GM18520 (cell line): ENCODE results near the gene CEP135.
A peak's percentile ranks its signal among the peaks of the same experiment; 100 is the strongest.
"Not testable (repeated sequence)": the region's sequence is repeated elsewhere in the genome, so short reads cannot be mapped to it uniquely, and the experiment has no call there.

Source experiments
- ATAC-seq: cut with Tn5 transposase; IDR thresholded peaks from one replicate; pipeline ENCODE4 v1.9.1; 2021; ENCODE audit not compliant: unreplicated experiment

Gene CEP135

DNA sequence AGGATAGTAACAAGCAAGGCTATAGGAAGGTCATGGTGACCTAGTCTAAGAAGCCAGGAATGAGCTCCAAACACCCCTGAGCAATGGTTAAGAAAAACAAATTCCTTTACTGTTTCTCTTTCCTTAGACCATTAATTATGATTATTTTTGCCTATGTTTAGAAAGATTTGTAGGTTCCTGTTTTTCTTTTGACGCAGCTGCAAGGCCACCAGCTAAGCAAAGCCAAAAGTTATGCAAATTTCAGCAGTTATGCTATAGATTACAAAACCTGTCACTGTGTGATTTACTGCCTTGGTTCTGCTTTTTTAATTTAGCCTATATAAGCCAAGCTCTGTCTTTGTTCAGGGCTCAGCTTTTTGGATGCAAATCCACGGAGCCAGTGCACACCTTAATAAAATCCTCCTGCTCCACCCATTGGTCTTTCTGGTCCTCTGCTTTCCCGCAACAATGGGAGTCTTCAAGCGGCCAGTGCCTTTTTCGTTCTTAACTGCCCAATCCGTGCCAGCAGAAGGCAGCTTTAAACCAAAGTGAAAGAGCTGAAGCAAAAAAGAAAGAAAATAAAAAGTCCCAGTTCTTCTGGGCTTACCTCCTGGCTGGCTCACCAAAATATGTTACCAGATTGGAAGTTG lies 1.4 kb upstream of the CEP135 start:
- peak; percentile 25 for ATAC-seq

DNA sequence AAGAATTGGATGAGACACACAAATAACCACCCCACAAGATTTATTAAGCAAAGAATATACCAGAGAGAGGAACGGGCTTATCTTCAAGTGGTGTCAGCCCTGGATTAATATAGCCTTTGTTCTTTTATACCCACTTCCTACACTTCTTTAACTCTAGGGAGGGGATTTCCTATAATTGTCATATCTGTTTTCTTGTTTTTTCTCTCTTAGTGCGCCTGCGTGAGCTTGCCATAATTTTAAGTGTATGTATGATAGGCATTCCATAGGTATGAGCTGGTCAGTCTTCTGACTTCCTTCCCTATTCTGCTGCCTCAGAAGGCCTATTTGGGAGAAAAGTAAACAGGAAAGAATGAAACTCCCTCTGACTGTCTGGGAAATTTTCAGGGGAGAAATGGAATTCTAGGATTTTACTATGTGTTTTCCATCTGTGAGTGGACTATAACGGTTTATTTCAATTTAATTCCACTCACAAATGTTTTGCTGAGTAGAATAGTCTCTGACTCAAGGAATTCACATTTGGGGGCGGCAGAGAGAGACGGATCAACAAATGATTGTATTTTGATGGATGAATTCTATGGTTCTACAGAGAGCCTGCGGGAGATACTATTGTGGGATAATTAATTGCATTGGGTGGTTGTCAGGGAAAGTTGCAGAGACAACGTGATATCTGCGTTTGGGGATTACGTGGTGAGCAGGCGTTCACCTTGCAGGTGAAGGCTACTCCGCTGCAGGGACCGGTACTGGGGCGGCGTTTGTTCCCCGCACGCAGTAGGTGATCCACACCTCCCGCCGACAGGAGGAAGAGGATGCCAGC lies 626 bp upstream of the CEP135 start:
- ATAC-seq: peak; percentile 16

DNA sequence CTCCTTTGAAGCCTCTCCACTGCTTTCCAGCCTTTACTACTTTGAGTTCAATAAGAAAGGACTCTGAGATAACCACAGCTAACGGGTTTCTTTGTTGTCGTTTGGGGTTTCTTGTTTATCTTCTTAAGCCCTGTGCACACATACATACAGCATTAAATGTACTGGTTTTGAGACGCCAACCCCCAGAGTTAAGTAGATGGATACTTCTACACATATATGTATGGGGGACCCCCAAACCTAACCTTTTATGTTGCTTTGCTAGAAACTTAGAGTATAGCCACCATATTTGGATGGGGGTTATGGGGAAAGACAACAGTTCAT lies 697 bp downstream of the CEP135 start:
- ATAC-seq: no peak

DNA sequence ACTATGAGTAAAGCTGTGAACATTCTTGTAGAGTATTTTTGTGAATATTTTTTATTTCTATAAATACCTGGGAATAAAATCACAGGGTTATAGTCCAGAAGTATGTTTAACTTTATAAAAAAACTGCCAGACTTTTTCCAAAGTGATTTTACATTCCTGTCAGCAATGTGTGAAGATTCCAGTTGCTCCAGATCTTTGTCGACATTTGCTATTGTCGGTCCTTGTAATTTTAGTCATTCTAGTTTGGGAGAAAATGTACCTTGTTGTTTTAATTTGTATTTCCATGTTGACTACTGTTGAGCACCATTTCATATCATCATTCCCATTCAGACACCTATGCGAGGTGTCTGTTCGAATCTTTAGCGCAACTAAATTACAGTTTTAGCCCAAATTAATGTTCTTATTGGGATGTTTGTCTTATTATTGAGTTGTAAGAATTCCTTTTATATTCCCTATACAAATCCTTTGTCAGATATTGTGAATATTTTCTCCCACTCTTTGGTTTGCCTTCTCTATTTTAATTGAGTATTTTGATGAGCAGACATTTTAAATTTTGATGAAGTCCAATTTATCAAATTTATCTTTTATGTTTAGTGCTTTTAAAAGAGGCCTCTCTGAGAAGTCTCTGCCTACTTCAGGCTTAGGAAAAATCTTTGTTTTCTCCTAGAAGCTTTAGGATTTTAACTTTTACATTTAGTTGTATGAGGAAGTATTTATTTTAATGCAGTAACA lies 2.6 kb downstream of the CEP135 start:
- ATAC-seq: no peak

DNA sequence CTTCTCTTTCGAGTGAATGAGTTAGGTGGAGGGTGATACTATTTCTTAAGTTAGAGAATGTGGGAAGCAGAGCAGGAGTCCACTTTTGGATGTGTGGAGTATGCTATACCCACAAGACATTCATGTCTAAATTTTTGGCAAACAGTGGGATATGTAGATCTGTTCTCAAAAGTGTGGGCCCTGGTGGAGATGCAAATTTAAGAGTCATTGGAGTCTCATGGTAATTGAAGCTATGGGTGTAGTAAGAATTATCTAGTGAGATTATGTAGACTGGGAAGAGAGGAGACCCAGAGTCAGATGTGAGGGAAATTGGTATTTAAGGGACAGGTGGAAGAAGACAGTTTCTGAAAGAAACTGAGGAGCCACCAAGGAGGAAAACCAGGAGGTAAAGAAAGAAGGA lies 7.0 kb downstream of the CEP135 start:
- ATAC-seq: no peak

DNA sequence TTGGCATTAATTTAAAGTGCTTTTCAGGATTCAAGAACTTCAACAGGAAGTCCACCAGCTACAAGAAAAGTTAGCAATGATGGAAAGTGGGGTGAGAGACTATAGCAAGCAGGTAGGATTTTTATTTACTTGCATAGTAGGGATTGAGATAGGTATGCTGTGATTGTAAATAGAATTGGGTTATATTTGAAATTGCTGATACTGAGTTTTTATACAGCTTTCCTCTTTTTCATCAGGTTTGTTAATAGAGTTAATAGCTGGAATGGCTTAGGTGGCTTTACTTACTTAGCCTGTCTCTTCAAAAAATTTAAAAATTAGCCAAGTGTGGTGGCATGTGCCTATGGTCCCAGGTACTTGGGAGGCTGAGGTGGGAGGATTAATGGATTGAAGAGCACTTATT lies 10.9 kb downstream of the CEP135 start:
- ATAC-seq: no peak

DNA sequence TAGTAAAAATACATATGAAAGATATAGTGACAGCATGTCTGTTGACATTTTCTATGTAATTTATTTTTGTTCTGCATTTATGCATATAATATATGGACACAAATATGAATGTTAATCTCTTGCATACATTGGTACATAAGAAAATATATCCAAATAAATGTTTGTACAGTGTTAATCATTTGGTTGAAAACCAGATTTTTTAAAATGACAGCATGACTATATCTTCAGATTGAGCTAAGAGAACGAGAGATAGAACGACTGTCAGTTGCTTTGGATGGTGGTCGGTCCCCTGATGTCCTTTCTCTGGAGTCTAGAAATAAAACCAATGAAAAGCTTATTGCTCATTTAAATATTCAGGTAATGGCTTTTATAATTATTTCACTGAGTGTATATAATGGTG lies 15.3 kb downstream of the CEP135 start:
- no peak for ATAC-seq

DNA sequence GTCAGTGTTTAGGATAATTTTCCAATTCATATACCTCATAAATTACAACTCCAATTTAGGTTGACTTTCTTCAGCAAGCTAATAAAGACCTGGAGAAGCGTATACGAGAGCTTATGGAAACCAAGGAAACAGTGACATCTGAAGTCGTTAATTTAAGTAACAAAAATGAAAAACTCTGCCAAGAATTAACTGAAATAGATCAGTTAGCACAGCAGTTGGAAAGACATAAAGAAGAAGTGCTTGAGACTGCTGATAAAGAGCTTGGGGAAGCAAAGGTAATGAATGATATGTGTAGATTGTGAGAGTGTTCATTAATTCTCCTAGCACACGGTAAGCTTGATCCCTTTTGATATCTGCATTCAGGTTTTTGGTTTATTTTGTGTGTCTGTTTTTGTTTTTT lies 16.8 kb downstream of the CEP135 start:
- ATAC-seq: no peak

DNA sequence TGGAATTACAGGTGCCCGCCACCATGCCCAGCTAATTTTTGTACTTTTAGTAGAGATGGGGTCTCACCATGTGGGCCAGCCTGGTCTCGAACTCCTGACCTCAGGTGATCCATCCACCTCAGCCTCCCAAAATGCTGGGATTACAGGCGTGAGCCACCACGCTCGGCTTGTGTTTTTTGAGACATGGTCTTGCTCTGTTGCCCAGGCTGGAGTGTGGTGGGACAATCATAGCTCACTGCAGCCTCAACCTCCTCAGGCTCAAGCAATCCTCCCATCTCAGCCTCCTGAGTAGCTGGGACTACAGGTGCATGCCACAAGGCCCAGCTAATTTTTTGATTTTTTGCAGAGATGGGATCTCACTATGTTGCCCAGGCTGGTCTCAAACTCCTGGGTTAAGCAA lies 17.6 kb downstream of the CEP135 start:
- ATAC-seq: not testable (repeated sequence)

DNA sequence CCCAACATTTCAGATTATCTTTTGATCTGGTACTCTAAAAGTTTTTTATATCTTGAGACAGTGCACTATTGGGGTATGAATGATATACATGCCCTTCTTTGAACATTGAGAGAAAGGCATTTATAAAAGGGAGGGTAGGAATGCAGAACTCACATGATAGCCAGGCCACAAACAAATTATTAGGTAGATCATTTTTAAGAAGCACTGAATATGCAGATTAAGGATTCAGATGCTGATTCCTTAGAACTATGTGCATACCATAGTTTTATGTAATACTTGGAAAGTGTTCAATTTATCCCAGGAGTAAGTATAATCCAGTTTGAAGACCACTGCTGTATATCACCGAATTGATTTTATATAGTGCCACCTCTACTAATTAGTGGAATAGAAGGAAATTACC lies 18.6 kb downstream of the CEP135 start:
- ATAC-seq: no peak

DNA sequence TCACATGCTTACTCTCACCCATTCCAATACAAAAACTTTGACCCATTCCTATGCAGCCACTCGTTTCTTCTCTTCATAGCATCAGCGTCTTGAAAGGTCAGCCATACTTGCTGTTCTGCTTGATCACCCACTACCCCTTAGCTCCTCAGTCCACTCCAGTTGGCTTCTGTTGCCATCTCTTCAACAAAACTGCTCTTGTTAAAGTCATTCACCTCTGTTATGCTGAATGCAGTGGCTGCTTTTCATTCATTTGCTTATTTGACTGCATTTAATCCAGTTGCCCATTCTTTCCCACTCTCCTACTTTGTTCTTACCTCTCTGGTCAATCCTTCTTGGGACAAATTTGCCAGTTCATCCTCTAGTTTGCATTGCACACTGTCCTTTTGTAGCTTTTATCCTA lies 24.9 kb downstream of the CEP135 start:
- ATAC-seq: no peak

DNA sequence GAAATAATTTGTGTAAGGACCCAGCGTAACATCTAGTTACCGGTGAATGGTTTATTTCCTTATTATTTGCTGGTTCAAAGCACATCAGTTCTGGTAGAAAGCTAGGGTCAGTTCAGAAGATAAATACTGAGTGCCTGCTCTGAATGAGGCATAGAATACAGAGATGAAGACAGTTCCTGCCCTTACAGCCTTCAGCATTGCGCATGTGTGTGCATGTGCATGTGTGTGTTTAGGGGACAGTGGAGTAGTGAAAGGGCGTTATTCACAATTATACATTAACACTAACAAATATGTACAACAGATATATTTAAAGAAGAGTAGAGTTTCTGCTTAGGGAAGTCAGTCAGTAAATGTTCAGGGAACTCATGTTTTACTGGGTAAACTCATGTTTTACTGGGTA lies 29.1 kb downstream of the CEP135 start:
- no peak for ATAC-seq

DNA sequence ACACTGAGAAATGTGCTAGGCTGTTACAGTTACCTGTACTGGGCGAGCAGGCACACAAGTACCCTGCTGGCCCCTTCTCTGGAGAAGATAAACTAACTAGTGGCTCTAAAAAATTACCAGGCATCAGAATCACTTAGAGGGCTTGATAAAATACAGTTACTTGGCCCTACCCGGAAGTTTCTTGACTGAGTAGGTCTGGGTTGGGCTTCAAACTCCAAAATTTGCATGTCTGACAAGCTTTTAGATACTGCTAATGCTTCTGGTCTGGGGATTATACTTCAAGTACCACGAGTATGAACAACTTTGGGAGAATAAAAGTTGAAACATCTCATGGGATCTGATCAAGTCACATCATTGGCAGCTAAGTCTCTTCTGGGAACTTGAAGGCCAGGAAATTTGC lies 30.8 kb downstream of the CEP135 start:
- no peak for ATAC-seq

DNA sequence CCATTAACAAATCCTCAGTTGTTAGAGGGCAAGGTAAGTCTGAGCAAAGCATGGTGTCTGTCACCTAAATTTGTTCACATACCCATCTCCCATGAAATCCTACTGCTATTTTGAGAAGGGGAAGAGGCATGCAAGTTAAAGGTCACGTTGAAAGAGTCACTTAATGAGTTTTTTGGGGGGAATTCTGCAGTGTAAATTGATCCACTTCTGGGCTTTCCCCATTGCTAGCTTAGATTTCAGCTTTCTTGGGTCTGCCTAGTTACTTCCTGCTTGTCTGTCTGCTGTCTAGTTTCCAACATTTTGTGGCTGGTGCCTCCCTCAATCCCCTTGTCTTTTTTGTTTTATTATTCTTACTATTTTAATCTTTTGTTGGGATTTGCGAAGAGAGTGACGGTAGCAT lies 32.0 kb downstream of the CEP135 start:
- peak; percentile 41 for ATAC-seq

DNA sequence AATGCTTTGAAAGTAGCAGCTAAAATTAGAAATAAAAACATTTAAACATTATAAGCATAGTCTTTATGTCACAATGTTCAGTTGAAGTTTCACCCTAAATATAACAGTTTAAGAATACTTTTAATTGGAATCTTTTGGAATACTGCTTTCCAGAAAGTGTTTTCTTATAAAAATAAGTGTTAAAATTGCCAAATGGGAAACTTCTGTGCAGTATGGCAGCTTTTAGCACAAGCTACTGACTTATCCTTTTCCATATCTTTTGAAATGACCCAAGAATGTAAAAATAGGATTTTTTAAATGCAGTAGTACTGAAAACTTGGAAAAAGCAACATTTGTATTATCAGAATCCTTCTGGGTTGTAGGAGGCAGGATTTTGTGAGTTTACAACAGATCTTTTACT lies 34.2 kb downstream of the CEP135 start:
- no peak for ATAC-seq

DNA sequence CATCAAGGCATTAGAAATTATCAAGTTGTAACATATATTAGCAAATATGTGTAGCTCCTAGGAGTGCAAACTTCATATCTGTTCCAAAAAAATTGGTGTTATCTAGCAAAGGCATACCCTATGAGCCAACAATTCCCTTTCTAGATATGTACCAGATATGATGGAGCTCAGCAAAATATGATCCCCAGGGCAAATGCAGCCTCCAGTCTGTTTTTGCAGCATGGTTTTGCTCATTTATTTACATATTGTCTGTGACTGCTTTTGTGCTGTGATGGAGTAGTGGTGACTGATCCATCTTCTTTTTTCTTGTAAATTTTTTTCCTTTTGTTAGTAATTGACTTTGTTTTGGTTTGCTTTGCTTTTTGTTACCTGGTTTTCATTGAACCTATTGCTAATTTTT lies 41.0 kb downstream of the CEP135 start:
- no peak for ATAC-seq

DNA sequence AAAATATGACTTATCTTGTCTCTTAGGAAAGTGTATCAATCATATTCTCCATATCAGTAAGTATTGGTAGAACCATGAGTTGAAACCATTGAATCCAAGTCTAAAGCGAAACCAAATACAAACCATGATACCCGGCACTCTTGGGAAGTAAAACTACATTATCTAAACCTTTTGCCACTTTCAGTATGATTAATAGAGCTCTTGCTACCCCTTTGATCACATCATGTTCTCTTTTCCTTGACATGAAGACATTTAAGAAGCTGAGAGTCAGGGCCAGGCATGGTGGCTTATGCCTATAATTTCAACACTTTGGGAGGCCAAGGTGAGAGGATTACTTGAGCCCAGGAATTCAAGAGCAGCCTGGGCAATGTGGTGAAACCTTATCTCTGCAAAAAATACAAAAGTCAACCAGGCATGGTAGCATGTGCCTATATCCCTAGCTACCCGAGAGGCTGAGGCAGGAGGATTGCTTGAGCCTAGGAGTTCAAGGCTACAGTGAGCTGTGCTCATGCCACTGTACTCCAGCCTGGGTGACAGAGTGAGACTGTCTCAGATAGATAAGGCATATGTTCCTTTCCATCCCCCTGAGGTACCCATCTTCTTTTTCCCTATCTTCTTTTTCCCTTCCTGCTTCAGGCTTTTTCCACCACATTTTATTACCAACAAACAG lies 45.4 kb downstream of the CEP135 start:
- ATAC-seq: peak; percentile 61

DNA sequence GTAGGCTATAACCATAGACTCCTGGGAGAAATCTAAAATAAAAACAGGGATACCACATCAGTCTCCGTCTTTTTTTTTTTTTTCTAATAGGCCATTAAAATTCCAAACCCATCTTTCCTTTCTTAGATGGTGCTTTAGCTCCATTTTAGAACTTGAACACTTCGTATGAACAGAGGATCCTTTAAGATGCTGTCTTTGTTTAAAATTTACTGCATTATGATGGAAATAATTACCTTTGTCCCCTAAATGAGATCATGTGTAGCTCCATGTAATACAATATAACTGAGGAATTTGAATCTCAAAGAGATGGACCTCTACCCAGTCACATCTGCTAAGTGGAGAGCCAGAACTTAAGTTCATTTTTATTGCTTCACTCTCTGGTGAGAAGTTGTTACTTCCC lies 47.9 kb downstream of the CEP135 start:
- no peak for ATAC-seq

DNA sequence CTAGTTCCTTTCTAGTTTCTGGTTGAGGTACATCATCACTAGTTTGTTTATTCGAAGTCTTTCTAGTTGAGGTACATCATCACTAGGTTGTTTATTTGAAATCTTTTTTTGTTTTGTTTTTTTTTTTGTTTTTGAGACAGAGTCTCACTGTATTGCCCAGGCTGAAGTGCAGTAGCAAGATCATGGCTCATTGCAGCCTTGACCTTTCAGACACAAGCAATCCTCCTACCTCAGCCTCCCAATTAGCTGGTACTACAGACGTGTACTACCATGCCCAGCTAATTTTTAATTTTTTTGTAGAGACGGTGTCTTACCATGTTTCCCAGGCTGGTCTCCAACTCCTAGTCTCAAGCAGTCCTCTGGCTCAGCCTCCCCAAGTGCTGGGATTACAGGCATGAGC lies 54.9 kb downstream of the CEP135 start:
- ATAC-seq: no peak

DNA sequence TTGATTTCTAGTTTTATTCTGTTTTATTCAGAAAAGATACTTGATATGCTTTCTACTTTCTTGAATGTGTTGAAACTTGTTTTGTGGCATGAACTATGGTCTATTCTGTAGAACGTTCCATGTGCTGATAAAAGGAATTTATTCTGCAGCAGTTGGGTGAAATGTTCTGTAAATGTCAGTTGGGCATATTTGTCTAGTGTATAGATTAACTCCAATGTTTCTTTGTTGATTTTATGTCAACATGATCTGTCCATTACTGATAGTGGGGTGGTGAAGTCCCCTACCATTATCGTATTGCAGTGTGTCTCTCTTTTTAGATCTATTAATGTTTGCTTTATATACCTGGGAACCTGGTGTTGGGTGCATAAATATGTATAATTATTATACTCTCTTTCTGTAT lies 55.5 kb downstream of the CEP135 start:
- ATAC-seq: no peak

DNA sequence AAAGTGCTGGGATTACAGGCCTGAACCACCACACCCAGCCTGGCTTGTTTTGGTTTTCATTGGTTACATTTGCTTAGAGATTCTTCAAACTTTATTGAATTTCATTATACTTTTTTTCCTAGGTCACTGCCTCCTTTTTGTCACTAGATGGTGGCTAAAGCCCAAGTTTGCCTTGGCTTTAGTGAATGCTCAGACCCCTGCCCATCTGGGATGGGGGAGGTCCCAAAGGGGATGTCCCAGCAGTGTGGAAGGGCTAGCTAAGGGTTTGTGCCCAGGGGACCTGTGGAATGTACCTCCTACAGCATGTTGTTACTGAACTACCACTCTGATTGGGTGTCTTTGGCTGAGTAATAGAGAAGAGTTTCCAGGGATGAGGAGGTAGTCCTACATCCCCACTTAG lies 58.4 kb downstream of the CEP135 start:
- ATAC-seq: no peak

DNA sequence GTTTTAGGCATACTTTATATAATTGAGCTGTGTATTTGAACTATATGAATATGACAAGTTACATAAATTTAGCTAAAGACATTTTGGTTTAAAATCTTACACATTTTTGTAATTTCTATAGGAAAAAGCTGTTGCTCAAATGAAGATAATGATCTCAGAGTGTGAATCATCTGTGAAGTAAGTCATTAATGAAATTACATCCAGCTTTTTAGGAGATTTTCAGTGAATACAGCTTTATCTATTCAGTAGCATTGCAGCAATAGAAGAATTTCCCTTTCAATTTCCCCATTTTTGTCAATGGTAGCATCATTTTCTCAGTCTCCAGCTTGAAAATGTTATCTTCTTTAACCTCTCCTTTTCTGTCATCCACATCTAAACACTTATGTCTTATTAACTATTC lies 59.5 kb downstream of the CEP135 start:
- ATAC-seq: no peak
